Skin of body (tissue), 2 donors: ENCODE results near the gene PRRX2. TPM values are rescaled to one million over a fixed set of nuclear protein-coding genes. Genes with fewer than 3 reads are reported as not detected.

Experiments
- DNase-seq: peaks from one replicate; lab custom pipeline; 2025; lab: John Stamatoyannopoulos, UW
- total RNA-seq: library from RNA; depleted of rRNA; stranded (reverse); fragments of >200 nt; gene quantifications from one replicate; pipeline ENCODE4 v1.2.3, GENCODE V29; 2014

The PRRX2 gene
- total RNA-seq, 1 donor from 2014 or later, result 9.4 TPM

DNA sequence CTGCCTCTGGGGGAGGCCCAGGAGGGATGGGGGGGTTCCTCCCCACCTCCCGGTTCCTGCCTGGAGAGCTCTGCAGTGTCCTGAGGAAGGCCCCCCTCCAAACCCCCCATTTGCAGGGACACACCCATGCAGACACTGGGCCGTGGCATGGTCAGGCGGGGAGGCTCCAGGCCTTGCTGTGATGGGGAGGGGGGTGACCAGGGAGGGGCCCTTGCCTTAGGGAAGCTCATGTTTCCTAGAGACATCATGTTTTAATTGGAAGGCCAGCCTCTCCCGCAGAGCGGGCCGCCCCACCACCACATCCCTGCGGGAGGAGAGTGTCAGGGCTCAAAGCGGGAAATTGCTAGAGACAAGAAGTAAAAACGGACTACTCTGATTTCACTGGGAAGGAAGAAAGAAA lies 12.0 kb downstream of the PRRX2 start:
- DNase-seq, result peak; percentile 30

DNA sequence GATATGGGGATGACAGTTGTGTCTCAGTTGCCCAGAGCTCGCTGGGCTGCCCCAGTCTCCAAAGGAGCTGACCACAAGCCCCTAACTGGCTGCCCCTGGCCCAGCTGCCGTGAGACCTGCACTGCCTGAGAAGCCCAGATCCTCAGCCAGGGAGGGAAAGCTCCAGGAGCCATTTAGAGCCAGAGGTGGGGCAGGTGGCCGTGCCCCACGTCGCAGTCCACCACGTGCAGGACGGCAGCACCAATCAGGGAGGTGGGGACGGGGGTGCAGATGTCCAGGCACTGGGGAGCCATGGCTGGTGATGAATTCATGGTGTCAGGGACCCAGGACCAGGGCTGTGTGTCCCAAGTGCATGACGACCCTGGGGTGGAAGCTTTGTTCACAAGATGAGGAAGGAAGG lies 13.4 kb downstream of the PRRX2 start:
- no peak for DNase-seq

GRCh38 chr9:129679537-129679936 lies 14.1 kb downstream of the PRRX2 start:
- no peak for DNase-seq

DNA sequence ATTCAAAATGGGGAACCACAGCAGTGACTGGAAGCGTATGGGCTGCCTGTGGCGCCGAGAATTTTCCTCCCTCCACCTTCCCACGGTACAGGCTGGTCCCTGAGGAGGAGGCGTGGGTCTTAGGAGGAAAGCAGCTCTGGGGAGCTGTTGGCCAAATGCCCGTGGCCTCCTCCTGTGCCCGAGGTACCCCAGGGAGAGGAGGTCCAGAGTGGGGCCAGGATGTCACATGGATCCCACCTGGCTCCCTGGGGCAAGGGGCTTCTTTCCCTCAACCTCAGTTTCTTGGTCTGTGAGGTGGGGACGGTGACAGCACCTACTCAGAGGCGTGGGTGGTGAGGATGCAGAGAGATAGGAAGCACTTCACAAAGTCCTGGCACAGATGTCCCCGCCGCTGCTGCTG lies 16.5 kb downstream of the PRRX2 start:
- DNase-seq, result no peak

GRCh38 chr9:129682381-129682780 lies 16.9 kb downstream of the PRRX2 start:
- no peak for DNase-seq

- no peak for DNase-seq
Observed at GRCh38 chr9:129685220-129685932, 19.9 kb downstream of the PRRX2 start.

DNA sequence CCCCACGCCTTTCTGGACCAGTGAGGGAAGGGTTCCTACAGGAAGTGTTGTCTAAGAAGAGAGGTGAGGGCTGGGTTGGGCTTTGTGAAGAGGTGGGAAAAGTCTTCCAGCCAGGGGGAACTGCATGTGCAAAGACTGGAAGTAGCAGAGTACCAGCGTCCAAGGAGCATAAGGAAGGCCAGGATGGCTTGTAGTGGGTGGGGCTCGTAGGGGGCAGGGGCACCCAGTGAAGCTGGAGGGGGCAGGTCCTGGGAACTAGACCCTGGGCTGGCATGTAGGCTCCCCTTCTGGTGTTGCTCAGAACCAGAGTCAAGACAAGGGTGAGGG lies 20.4 kb downstream of the PRRX2 start:
- no peak for DNase-seq

- no peak for DNase-seq
Observed at GRCh38 chr9:129686736-129687135, 21.3 kb downstream of the PRRX2 start.

DNA sequence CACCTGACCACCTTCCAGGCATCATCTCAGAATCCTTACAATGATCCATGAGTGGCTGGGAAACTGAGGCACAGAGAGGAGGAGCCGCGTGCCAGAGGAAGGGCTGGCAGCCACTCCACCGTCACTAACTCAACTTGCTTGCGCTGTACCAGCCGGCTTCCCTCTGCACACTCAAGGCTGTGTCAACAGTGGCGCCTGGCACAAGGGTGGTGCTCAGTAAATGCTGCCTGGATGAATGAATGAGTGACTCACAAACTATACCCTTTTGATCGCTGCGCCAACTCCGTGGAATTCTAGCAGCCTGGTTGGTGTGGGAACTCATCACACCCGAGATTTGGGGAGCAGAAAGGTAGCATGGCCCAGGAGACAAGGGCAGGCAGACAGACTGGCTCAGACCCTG lies 21.9 kb downstream of the PRRX2 start:
- no peak for DNase-seq

- no peak for DNase-seq
Observed at GRCh38 chr9:129688285-129689043, 23.0 kb downstream of the PRRX2 start.

DNA sequence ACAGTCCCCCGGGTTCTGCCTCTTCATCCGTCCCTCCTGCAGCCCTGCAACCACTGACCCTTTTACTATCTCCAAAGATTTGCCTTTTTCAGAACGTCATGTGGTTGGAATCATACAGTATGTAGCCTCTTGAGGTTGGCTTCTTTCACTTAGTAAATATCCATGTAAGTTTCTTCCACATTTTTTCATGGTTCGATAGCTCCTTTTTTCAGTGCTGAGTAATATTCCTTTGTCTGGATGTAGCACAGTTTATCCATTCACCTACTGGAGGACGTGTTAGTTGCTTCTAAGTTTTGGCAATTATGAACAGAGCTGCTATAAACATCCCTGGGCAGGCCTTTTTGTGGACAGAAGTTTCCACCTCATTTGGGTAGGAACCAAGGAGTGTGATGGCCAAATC lies 27.1 kb downstream of the PRRX2 start:
- no peak for DNase-seq

- no peak for DNase-seq
Observed at GRCh38 chr9:129693741-129694140, 28.3 kb downstream of the PRRX2 start.

DNA sequence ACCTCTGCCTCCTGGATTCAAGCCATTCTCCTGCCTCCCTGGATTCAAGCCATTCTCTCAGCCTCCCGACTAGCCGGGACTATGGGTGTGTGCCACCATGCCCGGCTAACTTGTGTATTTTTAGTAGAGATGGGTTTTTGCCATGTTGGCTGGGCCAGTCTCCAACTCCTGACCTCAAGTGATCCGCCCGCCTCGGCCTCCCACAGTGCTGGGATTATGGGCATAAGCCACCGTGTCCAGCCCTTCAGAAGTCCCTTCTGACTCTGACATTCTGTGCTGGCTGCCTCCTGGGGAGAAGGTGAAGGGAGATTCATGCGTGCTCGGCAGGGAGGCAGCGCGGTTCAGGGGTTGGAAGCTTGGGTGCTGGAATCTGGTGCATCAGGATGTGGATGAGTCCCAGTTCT lies 28.8 kb downstream of the PRRX2 start:
- no peak for DNase-seq

DNA sequence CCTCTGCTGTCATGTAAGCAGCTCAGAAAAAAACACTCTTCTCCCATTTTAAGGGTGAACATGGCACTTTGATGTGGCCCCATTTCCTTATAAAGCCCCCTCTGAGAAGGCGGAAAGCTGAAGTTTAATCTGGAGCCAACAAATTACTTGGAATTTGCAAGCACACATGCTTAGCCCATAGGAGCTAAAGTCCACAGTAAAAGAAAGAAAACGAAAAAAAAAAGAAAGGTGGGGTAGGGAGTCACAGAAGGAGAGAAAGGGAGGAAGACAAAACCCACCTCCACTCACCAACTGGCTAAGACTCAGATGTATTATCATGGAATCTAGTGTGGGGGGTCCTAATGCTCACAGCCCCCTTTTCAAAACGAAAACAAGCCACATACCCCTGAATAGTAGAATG lies 30.4 kb downstream of the PRRX2 start:
- DNase-seq, result no peak

DNA sequence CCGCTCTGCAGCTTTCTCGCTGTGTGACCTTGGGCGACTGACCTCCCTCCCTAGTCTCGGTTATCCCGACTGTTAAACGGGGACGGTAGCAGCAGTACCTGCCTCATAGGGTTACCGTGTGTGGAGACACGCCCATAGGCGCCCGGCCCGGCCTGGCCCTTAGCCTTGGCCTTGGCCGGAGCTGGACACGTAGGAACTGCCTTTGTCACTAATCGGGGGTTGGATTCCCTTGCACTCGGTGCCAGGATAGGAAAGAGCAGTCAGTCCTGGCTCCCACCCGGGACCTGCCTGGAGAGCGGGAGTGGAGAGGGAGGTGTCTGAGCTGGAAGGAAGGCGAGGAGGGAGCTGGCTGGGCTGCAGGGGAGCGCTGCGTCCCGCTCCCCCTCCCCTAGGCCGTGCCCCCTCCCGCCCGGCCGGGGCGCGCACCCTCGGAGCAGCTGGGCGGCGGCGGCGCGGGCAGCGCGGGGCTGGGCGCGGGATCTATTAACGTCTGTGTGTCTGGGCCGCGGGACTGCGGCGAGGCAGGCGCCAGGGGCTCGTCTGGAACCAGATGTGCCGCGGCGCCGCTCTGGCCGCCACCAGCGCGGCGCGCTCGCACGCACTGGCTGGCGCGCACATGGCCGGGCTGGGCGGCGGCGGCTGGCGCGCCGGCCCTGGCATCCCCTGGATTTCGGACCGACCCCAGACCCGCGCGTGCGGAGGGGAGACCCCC lies 31.7 kb downstream of the PRRX2 start:
- DNase-seq, result peak; percentile 31

- DNase-seq, result peak; percentile 83
Observed at GRCh38 chr9:129697656-129698253, 32.3 kb downstream of the PRRX2 start.

- peak; percentile 41 for DNase-seq
Observed at GRCh38 chr9:129698254-129698757, 32.9 kb downstream of the PRRX2 start.

DNA sequence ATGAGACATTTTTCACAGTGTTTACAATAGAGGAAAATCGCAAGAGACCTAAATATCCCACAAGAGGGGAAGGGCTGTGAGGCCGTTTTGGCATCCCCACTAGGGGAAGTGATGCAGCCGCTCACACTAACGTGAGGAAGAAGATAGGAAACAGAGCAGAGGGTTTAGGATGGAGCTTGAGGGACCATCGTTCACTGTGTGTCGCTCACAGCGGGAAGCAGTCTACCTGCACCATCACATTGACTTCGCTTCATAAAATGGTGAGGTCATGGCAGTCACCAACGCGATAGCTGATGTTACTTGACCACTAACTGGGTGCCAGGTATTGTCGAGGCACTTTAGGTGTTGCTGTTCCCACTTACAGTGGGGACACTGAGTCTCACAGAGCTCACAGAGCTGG lies 35.6 kb downstream of the PRRX2 start:
- no peak for DNase-seq

GRCh38 chr9:129701549-129701948 lies 36.1 kb downstream of the PRRX2 start:
- DNase-seq, result no peak

DNA sequence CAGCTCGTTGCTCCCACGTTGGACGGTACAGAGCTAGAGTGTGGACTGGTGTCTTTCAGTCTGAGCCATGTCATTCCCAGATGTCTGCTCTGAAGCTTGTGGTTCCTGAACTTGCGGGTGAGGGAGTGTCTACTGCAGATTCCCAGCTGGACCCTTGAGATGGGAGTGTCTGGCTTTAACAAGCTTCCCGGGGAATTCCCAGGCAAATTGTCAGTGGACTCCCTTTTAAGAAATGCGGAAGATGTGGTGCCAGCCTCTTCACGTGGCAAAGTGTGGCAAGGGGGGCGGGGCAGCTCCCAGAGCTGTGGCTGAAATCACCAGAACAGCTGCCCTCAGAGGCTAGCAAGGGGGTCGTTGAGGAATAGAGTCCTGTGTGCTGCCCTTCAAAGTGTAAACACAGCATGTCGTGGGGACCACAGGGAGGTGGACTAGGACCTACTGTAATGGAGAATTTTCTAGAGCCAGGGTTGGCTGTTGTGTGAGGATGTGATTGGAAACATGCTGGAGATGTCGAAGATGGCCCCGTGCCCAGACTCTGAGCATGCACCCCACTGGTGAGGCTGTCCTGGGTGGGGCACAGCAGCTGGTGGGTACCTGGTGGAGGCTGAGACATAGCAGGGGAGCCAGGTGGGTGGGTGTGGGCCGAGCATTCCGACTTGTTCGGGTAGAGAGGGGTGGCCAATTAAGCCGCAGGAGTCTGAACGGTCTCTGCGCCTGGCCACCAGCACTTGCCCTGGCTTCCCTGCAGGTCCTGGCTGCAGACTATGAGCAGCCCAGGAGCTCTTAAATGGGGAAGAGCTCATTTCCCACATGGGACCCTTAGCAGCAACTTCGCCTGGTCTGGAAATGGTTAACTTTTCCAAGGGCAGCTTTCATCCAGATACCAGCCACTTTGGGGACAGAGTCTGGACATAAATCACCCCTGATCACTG lies 37.4 kb downstream of the PRRX2 start:
- DNase-seq, result peak; percentile 67
